ENCODE data around the gene SCUBE3.

SCUBE3 gene
- total RNA-seq: 0 to 1.5 (median 0.49) reads per million in 4 experiments

DNA sequence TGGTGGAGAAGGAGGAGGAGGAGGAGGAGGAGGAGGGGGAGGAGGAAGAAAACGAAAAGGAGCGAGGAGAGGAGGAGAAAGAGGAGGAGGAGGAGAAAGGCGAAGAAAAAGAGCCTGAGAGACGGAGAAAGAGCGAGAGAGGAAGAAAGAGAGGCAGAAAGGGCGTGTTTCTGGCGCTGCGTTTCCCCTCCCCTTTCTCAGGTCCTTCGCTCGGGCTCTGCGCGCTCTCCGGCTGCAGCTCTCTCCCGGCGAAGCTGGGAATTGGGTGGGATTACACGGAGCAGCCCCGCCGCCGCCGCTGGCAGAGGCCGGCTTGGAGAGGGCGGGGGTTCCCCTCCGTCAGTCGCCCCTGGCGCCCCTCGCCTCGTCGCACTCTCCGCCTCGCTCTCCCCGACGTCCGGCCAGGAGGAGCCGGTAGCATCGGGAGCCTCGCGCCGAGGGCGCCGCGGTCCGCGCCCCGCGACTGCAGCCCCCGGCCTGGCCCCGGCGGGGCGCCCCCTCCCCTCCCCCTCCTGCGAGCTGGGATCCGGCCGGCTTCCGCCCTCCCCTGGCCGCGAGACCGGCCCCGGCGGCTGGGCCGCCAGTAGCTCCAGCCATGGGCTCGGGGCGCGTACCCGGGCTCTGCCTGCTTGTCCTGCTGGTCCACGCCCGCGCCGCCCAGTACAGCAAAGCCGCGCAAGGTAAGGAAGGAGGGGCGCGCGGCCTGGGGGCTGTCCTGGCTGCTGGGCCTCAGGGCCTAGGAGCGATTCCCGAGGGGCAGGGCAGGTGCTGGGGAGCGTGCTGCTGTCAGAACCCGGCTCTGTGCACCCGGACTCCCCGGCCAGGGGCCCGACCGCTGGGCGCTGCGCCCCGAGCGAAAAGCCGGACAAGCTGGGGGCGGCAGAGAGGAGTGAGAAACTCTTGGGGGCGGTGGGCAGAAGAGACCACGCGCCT is at the start of gene SCUBE3:
Gene SCUBE3 (plus strand): TSS at position 133 of the 933 bp plus-strand sequence. CDS start 463 bp downstream, at position 596.
- no peak for DNase-seq

DNA sequence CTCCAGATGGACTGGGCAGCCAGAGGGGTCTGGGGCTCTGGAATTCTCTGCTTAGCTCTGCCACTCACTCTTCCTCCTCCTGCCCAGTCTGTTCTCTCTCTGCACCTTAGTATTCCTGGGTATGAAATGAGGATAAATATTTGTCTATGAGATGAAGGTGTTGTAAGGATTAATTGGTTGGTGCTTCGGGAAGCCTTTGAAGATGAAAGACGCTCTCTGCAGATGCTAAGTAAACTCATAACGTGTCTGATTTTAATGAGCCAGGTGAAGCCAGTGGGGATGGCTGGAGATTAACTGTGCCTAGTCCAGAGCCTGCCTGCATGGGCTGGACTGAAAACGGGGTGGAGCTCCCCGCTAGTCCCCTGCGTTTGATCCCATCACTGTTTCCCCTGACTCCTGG is 49.5 kb upstream of the SCUBE3 start:
- no peak for DNase-seq

GRCh38 chr6:35164868-35165267 is 48.9 kb upstream of the SCUBE3 start:
- no peak for DNase-seq

DNA sequence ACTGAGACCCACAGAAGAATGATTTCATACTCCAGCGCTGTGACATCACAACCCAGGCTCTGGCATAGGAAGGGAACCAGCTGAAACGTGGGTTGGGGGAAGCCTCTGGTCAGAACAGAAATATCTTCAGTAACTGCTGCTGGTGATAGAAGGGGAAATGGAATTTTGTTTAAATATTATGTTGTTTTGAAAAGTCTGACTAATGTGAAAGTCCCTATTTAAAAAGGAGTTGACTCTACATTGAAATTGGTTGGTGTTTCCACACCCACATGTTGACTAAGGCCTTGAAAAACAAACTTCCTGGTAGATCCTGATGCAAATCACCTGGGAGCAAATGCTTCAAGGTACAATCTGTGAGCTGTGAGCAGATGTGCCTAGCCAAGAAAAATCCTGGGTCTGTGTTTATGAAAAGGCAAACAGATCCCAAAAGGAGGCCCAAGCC is 48.1 kb upstream of the SCUBE3 start:
- no peak for DNase-seq

- no peak for DNase-seq
Measured at GRCh38 chr6:35166116-35166515, 47.6 kb upstream of the SCUBE3 start.

DNA sequence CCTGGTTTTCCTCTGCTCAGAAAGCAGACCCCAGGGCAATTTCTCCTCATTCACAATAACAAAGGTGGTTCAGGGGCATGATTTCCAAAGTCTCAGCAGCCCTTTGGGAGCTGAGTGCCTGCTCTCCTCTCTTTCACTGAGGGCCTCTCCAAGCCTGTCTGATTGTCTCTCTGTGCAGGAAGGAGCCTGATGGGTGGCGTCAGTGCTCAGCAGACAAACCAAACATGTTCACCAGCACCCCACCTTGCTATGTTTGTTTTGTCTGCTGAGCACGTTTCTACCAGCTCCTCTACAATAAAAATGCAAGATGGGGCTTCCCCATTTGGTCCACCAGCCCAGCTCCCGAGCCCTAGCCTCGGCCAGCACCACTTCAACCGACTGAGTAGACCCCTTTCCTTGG is 47.2 kb upstream of the SCUBE3 start:
- DNase-seq: no peak

DNA sequence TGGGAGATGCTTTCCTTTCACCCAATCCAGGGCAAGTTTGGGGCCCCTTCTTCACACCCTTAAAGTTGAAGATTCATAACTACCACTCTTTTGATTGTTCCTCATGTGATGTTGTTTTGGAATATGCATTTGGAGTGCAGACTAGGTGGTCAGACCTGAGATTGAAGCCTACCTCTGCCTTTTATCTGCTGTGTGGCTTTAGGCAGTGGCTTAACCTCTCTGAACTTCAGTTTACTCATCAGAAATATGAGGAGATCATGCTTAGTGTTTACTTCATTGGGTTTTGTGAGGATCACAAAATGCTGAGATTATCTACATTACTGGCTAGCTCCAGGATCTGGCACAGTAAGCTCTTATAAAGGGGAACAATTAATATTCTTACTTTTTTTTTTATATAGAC is 46.3 kb upstream of the SCUBE3 start:
- no peak for DNase-seq

DNA sequence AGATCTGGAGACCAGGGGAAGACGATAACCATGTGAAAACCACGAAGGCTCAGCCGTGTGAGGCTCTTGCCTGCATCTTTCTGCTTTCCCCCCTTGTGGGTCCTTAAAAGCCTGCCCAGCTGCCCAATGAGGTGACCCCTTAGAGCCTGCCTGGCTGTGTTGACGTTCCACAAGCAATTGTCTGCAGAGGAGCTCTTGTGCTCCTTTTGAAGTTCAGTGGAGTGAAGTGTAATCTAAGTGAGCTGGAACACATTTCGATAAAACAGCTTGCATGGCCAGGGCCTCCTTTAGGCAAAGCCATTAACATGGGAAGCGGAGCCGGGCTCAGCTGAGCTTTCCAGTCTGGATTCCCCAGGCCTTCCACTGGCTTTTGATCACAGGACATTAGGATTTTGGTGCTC is 45.3 kb upstream of the SCUBE3 start:
- no peak for DNase-seq

- DNase-seq: no peak
Measured at GRCh38 chr6:35170166-35170565, 43.6 kb upstream of the SCUBE3 start.

GRCh38 chr6:35170891-35171290 is 42.9 kb upstream of the SCUBE3 start:
- no peak for DNase-seq

DNA sequence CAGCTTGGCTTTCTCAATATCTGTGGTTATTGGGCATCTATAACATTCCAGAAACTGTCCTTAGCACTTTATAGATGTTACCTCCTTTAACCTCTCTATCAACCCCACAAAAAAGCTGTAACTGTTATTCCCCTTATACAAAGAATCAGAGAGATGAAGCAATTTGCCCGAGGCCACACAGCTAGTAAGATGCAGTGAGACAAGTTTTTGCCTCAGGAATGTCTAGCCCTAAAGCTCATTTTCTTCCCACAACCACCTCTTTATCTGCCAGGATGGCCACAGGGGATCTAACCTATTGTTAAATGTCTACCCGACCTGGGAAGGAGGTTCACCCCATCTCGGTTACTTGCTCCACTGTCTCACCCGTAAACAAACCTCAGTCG is 40.7 kb upstream of the SCUBE3 start:
- DNase-seq: no peak

- DNase-seq: no peak
Measured at GRCh38 chr6:35173427-35174087, 40.2 kb upstream of the SCUBE3 start.

DNA sequence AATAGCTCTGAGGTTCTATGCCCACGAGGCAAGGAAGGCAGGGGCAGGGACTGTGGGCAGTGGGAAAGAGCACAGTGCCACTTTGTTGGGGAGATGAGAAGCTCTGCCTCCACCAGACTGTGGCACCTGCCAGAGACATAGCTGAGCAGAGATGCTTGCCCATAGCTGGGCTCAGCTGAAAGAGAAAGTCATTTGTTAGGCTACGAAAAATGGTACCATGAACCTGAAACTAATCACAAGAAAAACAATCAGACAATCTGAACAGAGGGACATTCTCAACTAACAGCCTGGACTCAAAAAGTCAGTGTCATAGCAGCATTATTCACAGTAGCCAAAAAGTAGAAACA is 39.7 kb upstream of the SCUBE3 start:
- DNase-seq: no peak

- no peak for DNase-seq
Measured at GRCh38 chr6:35174501-35174900, 39.3 kb upstream of the SCUBE3 start.

- no peak for DNase-seq
Measured at GRCh38 chr6:35176301-35177024, 37.3 kb upstream of the SCUBE3 start.

- DNase-seq: no peak
Measured at GRCh38 chr6:35177157-35177556, 36.6 kb upstream of the SCUBE3 start.

GRCh38 chr6:35177596-35177995 is 36.2 kb upstream of the SCUBE3 start:
- DNase-seq: no peak

DNA sequence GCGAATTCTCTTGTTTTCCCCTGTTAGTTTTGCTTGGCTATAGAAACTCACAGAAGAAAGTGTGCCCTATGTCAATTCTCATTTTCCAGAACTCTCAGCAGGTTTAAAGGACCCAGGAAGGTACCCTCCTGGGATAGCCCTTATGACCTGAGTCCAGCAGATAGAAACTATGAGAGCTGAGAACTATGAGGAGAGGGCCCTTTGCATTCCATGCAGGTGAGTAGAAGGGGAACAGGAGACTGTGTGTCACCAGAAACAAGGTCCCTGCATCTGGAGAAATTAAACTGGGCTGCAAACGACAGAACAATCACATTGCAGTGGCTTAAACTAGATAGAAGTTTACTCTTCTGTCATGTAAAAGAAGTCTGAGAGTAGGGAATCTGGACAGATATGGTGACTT is 35.7 kb upstream of the SCUBE3 start:
- DNase-seq: no peak

GRCh38 chr6:35178932-35179832 is 34.6 kb upstream of the SCUBE3 start:
- no peak for DNase-seq

GRCh38 chr6:35179901-35180535 is 33.7 kb upstream of the SCUBE3 start:
- DNase-seq: no peak

- no peak for DNase-seq
Measured at GRCh38 chr6:35181308-35181932, 32.3 kb upstream of the SCUBE3 start.

Data from effector CD8-positive, alpha-beta T cell (primary cell).